ENCODE measurements around the gene SNX27. TPM values are rescaled to one million over a fixed set of nuclear protein-coding genes. Genes with fewer than 3 reads are reported as not detected.

Gene SNX27
- total and polyA plus RNA-seq, 11 donors: 9.6 to 39.4 (median 29.0) TPM

DNA sequence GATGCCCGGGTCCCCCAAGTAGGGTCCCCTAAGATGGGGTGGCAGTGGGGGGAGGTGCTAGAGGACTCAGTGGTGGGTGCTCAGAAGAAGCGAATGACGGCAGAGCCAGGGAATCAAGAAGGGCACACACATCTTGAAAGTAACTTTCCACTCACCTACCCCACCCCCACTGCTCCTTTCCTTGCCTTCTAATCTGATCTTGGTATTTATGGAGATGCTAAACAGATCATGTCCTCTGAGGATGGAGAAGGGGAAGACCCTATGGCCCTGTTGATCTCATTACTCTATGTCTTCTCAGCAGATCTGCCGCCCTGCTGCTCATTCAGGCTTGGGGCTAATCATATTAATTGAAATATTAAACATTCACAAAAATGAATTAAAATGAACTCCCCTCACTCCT lies 106.8 kb downstream of the SNX27 start:
- no peaks in the 10 kb centered on the region for H3K9me3 ChIP-seq
- TF ChIP-seq POLR2A (IDR thresholded peaks at IDR 0.05) (no peak), CTCF (IDR thresholded peaks at IDR 0.05) (no peak)
- no peak for DNase-seq
- H3K27me3 ChIP-seq: peaks cover 0 to 43% (median 7%) of the 10 kb centered on the region in 9 donors
- peak overlapping the region in 4 of 12 donors; percentile 9 to 38 (median 30) for H3K27ac ChIP-seq
- WGBS, 4 donors: 77 to 86% (median 82%) methylated on average over 4 of the region's 4 CpGs
- intact Hi-C loops (cut with DNase I): no loop called here
- no peak overlapping the region for H3K4me3 ChIP-seq
- ATAC-seq: no peak
- peaks cover 0 to 53% (median 33%) of the 10 kb centered on the region in 12 donors for H3K4me1 ChIP-seq
- H3K36me3 ChIP-seq: no peaks in the 10 kb centered on the region

GRCh38 chr1:151720125-151720524 lies 108.3 kb downstream of the SNX27 start:
- Histone ChIP-seq H3K36me3 (no peaks in the 10 kb centered on the region), H3K27ac (peak overlapping the region in 11 of 12 donors; percentile 55 to 89 (median 75)), H3K4me1 (peaks cover 0 to 53% (median 33%) of the 10 kb centered on the region in 12 donors), H3K27me3 (peaks cover 0 to 45% (median 7%) of the 10 kb centered on the region in 9 donors), H3K4me3 (peak overlapping the region in 7 of 12 donors; percentile 56 to 74 (median 63)), H3K9me3 (no peaks in the 10 kb centered on the region)
- WGBS, 4 donors: 15 to 32% (median 22%) methylated on average over 1 of the region's 1 CpG
- DNase-seq: no peak
- TF ChIP-seq POLR2A (IDR thresholded peaks at IDR 0.05): no peak
- ATAC-seq: no peak
- intact Hi-C loops (cut with DNase I): no loop called here

DNA sequence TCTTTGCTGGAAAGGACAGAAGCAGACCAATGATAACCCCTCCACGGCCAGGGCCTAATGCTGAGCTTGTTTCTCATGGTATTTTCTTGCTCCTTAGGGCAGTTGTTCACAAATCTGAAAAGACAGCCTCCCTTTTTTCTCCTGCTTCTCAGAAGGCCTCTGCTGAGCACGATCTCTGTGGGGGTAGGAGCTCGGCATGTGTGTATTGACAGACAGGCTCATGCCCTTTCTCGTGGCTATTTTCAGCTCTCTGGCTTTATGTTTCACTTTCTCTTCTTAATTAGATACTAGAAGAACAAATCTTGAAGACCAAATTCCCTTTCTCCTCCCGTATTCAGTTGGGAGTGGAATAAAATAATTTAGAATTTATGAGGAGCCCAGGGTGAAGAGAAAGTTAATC lies 108.7 kb downstream of the SNX27 start:
- H3K4me3 ChIP-seq: peak overlapping the region in 11 of 12 donors; percentile 27 to 74 (median 58)
- TF ChIP-seq POLR2A (IDR thresholded peaks at IDR 0.05): no peak
- TF ChIP-seq CTCF (IDR thresholded peaks at IDR 0.05): no peak
- no peaks in the 10 kb centered on the region for H3K9me3 ChIP-seq
- H3K4me1 ChIP-seq: peaks cover 0 to 53% (median 33%) of the 10 kb centered on the region in 12 donors
- H3K27ac ChIP-seq: peak overlapping the region; percentile 55 to 89 (median 74)
- intact Hi-C loops (cut with DNase I): no loop called here
- H3K27me3 ChIP-seq: peaks cover 0 to 42% (median 7%) of the 10 kb centered on the region in 9 donors
- ATAC-seq (peak in 3 of 4 donors; percentile 67 to 77 (median 74)), DNase-seq (peak in 2 of 5 donors; percentile 29 to 48)
- 4 to 15% (median 7%) methylated on average over 5 of the region's 5 CpGs for WGBS, 4 donors
- no peaks in the 10 kb centered on the region for H3K36me3 ChIP-seq

GRCh38 chr1:151720974-151721787 lies 109.3 kb downstream of the SNX27 start, which contains the start of gene RIIAD1:
Gene RIIAD1, plus strand, starts transcription at chr1:151721522. Its CDS starts 15 bp downstream, at chr1:151721537.
- DNase-seq (peak; percentile 20 to 74 (median 45)), ATAC-seq (peak; percentile 50 to 88 (median 84))
- peaks cover 0 to 37% (median 4%) of the 10 kb centered on the region in 9 donors for H3K27me3 ChIP-seq
- H3K36me3 ChIP-seq: no peaks in the 10 kb centered on the region
- H3K4me1 ChIP-seq: peaks cover 0 to 53% (median 33%) of the 10 kb centered on the region in 12 donors
- WGBS, 4 donors: 2 to 6% (median 4%) methylated on average over 18 to 44 of the region's 44 CpGs
- H3K27ac ChIP-seq: peak within 1 kb of the TSS; percentile 55 to 89 (median 74)
- intact Hi-C loops (cut with DNase I): no loop called here
- H3K4me3 ChIP-seq: peak within 1 kb of the TSS; percentile 27 to 74 (median 58)
- no peak for TF ChIP-seq POLR2A (IDR thresholded peaks at IDR 0.05)
- TF ChIP-seq CTCF (IDR thresholded peaks at IDR 0.05): peak in 2 of 12 donors; percentile 32 to 37
- no peaks in the 10 kb centered on the region for H3K9me3 ChIP-seq

Data from heart left ventricle (tissue), 16 donors.